AG20443 (cell line): Measurements from ENCODE around the gene NCOR2.

Experiments used
- DNase-seq: peaks from one replicate; pipeline ENCODE4 v3.0.0; 2012; ENCODE audit warnings: low spot score, mixed read lengths

NCOR2 gene

DNA sequence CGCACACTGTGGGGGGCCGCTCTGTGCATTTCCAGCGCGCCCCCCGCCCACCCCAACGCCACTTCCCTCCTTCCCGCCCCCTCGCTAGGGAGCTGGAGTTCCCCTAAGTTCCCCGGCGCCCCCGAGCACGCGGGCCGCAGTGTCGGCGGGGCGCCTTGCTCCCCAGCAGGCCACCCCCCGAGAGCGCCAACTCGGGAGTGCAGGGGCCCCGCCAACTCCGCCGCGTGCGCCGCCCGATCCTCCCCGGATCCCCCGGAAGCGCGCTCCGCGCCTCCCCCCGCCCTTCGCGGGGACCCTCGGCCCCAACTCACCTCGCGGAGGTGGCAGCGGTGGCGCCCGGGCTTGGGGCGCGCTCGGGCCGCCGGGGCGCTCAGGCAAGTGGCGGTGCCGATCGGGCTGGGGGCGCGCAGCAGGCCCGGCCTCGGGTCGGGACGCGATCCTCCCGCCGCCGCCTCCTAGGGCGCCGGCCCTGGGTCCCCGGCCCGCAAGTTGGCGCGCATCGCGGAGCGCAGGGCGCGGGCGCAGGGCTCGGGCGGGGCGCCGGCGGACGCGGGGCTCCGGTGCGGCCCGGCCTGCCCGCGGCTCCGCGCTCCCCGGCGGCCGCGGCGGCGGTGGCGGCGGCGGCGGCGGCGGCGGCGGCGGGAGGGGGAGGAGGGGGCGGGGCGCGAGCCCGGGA lies at the start of gene NCOR2:
TSS of gene NCOR2 (minus strand) at position 616 of the 676 bp plus-strand sequence. CDS start 72,361 bp downstream, outside the sequence.
- DNase-seq, result peak; percentile 47

DNA sequence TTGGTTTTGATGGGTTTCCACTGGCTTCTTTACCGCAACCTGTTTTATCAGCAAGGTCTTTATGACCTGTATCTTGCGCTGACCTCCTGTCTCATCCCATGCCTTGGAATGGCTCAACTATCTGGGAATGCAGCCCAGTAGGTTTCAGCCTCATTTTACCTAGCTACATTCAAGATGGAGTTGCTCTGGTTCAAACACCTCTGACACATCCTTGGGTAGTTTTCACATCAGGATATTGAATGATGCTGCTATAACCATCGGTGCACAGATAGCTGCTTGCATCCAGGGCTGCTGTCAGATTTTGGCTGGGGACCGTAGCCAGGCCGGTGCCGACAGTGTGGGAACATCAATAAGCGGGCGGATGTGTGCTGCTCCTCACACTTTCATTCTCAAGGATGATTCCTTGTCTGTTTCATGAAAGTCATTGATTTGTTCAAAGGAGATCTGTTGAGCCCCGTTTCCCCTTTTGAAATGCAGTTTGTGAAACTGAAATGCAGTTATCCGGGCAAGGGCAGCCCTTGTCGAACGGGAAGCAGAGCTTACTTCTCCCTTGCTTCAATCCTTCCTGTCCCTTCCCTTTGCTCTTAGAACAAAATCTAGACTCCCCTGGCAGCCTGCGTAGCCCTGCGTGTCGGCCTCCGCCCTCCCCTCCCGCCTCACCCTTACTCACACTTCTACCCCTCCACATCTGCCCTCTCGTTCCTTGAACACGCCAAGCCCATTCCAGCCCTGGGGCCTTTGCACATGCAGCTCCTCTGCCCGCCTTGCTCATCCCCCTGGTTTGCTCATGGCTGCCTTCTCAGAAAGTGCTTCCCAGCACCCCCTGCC lies 49.2 kb upstream of the NCOR2 start:
- DNase-seq, result no peak

DNA sequence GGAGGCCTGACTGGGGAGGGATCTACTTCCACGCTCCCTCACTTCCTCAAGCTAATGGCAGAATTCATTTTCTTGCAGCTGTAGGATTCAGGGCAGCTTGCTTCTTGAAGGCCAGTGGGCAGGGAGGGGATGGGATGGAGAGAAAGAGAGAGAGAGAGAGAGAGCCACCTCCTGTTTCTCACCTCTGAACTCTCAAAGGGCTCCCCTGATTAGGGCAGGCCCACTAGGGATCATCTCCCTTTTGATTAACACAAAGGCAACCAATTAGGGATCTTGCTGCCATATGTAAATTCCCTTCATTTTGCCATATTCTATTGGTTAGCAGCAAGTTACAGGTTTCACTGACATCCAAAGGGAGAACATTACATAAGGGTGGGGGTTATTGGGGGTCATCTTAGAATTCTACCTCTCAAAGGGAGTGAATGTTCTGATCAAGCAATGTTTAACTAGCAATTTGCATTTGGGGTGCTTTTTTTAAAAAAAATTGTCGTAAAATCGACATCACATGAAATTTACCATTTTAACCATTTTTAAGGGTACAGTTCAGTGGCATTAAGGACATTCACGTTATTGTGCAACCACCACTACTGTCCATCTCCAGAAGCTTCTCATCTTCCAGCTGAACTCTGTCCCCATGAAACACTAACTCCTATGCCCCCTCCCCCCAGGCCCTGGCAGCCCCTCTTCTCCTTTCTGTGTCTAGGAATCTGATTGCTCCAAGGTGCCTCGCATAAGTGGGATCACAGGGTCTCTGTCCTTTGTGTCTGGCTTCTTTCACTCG lies 47.3 kb upstream of the NCOR2 start:
- no peak for DNase-seq

DNA sequence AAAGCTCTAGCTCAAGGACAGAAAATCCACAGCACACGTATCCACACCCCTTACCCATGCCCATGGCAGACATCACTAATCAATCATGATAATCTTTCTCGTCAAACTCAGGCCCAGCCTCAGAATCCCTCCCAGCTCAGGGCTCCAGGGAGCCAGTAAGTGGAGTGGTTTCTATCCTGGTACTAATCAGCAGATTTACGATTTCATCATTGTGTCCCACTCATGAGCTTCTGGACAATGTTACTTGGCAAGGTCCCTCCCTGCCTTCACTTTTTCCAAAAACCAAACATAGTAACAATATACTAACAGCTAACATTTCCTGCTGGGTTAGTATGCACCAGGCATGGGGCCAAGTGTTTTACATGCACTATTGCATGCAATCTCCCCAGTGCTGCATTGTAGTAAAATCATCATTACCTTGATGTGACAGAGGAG lies 45.8 kb upstream of the NCOR2 start:
- no peak for DNase-seq

DNA sequence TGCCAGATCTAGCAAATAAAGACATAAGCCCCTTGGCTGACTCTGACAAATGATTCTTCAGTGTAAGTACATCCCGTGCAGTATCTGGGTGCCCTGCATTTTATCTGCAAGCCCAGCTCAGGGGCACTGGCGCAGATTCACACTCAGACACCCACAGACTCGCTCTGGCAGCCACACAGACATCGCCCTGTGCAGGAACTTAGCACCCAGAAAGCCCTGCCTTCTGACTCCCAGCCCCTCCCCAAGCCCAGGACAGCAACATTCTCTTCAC lies 44.9 kb upstream of the NCOR2 start:
- no peak for DNase-seq

DNA sequence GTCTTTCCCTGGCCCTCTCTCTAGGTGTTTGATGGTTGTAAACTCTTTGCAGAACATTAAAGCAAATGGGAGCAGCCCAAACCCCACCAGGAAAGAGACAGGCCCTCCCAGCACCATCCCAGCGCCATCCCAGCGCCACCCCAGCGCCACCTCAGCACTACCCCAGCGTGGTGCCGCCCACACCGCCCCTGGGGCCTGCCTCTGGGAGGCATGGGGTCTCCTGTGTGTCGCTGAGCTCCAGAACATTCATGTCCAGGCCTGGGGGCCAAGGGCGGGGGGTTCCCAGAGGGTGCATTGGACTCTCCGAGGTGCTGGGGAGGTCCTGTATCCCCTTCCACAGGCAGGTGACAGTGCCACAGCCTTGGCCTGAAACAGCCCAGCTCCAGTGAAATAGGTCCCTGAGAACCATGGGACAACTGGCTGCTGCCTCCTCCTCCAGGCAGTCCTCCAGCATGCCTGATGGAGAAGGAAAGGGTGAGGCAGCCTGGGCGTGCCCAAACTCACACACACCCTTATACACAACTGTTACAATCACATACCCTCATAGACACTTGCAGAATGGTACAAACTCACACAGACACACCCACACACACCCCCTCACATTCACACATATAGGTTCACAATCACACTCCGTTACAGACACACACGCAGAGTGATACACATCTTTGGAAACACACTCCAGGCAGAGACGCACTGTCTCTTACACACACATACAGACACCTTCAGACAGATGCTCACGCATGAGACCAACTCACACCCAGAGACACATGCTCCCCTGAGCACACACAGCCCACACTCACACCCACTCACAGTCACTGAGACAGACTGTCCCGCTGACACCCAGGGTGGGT lies 44.4 kb upstream of the NCOR2 start:
- no peak for DNase-seq

DNA sequence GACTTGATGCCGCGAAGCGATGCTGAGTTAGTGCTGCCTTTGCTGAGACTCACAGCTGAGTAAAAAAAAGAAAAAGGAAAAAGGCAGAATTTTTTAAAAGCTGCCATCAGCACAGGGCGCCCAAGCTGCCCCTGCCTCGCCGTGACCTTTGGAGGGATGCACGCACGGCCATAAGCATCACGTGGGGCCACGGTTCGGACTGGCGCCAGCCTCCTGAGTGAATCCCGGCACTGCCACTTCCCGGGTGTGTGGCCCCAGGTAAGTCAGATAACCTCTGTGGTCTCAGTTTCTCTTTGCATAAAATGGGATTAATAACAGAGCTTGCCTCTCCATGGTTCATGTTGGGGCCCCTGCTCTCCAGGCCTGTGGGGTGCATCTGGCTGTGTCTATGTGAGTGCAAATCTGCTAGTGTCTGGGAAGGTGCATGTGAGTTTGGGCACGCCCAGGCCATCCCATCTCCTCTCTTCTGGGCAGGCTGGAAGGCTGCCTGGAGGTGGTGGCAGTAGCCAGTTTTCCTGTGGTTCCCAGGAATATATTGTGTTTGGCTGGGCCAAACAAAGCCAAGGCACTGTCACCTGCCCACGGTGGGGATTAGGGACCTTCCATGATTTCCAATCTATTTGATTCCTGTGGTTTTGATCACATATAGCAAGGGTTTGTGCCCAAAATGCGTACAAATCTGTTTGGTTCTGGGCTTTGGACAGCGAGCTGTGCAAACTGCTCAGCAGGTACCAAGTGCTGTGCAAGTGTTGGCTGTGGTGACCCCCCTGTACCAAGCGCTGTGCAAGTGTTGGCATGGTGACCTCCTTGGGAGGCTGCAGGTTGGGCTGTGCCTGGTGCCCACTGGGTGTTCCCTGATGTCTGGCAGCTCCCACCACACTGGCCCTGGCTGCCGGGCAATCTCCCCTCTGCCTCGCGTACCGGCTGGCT lies 43.5 kb upstream of the NCOR2 start:
- DNase-seq, result no peak

DNA sequence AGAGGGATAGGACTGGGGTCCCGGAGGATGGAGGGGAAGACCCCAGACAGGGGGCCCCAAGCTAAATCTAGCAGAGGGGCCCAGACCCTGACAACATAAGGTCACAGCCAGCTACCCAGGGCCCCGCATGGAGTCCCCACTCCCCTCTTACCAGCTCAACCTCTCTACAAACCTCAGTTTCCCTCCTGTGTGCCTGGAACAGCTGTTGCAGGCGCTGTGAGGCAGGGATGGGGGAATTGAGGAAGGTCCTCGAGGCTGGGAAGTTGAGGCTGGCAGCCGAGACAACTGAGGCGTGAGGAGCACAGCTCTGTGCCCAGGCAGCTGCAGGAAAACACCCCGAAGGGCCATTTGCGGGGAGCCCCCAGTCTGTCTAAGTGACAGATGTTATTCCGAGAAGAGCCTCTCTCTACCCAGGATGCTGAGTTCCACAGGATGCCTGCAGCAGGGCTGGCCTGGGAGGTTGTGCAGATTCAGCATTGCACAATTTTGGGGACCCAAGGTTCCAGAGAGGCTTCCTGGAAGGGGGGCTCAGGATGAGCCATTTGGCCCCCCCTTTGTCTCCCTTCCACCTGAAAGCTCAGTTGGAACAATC lies 42.7 kb upstream of the NCOR2 start:
- DNase-seq, result no peak

DNA sequence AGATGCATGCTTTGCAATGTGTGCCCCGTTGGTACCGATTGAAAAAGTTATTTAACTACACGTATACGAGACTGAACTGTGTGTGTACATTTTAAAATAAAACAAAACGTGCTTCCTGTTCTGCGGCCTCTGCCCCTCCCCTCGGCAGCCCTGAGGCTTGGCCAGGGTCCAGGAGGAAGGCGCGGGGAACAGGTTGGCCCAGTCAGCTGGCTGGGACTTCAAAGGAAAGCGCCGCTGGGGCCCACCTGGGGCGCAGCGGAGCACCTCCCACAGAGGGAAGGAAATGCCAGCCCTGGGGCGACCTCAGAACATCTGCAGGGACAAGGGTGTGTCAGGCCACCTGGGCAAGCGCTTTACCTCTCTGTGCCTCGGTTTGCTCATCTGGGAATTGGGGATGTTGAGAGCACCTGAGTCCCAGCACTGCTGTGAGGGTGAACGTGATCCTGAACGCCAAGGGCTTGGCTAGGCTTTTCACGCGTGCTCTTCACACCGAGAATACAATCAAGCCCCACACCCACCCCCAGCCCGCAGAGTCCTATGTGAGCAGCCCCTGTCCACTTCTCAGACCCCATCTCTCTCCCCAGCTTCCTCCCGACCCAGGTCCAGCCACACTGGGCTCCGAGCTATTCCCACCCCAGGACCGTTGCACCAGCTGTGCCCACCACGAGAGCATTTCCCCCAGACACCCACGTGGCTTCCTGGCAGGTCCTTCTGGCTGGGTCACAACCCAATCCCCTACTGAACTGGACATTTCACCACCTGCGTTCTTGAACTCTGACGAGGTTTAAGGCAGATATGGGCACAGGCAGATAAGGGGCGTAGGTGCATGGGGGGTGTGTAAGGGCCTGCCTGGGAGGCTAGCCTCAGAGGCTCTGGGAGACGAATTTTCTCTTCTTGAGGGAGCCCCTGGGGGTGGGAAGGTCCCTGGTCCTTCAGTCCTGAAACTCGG lies 41.9 kb upstream of the NCOR2 start:
- no peak for DNase-seq

DNA sequence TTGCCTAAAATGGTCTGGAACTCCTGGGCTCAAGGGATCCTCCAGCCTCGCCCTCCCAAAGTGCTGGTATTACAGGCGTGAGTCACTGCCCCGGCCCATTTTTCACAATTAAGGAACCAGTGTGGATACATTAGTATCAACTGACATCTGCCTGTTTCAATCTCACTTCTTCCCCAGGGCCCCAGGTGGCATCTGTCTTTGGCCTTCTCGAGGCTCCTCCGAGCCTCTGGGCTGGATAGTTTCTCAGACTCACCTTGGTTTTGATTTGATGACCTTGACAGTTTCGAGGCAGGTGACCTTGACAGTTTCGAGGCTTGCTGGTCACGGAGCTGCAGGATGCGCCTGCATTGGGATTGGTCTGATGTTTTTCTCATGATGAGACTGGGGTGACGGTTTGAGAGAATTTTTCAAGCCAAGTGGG lies 41.0 kb upstream of the NCOR2 start:
- no peak for DNase-seq

DNA sequence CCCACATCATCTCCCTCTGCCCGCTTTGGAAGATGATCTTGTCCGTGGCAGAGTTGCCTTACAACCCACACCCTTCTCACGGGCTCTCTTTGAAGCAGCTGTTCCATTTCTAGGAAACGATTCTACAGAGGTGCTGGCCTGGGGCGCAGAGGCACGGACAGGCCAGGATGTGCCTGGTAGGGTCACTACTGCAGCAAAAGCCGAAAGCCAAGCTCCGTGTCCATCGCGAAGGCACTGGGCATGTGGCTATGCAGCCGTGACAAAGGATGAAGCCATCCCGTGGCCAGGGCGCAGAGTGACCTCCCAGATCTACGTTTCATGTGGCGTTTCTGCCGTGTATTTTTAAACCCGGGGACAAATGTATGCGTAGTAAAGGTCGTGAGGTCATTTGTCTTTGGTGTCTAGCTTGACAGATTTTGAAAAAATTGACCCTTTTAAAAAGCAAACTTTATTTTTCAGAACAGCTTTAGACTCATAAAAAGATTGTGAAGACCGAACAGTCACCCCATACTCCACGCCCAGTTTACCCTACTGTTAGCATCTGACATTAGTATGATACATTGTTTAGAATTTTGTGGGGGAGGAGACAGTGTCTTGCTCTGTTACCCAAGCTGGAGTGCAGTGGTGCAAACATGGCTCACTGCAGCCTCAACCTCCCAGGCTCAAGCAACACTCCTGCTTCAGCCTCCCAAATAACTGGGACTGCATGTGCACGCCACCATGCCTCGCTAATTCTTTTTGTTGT lies 40.4 kb upstream of the NCOR2 start:
- no peak for DNase-seq

DNA sequence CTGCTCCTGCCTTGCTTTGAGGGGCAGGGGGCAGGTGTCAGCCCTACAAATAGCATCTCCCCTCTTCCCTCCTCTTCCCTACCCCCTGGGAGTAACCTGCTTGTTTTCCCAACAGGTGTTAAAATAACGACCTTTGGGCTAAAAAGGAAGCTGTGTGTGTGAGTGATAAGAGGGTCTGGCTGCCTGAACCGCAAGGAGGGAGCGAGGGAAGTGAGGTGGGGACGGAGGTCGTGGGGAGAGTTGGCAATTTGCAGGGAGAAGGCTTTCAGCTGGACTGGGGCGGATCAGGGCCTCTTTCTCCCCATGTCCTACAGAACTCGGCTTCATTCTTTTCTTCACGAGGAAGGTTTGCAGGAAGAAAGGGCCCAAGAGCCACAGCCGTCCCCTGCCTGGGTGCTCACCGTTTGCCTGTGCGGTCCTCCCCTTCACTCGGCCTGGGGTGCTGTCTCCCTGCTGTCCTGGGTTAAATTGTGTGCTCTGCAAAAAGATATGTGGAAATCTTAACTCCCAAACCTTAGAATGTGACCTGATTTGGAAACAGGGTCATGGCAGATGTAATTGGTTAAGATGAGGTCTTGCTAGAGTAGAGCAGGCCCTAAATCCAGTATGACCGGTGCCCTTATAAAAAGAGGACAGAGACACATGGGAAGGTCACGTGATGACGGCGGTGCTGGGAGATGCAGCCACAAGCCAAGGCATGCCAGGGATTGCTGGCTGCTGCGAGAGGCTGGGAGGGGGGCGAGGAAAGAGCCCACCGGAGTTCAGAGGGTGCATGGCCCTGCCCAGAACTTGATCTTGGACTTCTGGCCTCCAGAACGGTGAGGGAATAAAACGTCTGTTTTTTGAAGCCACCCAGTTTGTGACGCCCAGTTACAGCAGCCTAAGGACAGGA lies 38.7 kb upstream of the NCOR2 start:
- DNase-seq, result no peak

DNA sequence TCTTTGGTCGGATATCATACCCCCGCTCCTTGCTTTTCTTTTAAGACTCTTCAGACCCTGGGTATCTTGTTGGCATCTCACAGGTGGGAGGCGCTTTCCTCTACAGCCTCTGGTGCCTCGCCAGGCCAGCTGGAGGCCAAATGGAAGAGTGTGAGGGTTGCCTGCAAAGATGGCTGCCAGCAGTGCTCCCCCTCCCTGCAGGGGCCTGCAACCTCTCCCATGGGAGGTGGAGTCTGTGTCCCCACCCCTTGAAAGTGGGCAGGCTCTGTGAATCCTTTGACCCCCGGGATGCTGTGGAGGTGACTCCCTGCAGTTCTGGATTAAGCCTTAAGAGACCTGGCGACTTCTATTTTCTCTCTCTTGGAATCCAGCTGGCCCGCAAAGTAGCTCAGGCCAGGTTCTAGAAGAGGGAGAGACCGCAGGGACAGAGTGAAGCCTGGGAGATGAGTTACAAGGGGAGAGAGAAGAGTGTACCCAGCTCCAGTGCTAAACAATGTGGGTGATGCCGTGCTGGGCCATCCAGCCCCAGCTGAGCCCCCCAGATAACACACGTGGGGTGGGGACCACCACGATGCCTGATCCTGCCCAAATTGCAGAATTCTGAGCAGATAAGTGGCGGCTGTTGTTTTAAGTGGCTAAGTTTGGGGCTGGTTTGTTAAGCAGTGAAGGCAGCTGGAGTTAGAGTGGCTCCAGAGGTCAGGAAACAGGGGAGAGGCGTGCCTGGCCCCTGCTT lies 37.9 kb upstream of the NCOR2 start:
- no peak for DNase-seq

DNA sequence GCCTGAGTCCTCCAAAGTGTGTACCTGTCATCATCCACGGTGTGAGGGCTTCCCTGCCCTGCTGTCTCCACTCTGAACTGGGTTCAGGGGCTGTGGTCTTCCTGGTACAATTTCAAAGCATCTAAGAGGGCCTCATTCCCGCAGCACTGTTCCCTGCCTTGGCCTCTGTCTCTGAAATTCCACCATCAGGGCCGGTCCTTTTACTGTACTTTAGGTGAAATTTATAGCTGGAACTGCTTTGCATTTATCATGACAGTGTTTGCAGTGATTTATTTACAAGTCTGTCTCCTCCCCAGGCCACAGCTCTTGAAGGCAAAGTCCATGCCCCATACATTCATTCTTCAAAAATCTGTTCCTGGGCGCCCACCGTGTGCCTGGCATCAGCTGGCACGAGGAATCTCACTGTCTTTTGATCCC lies 36.9 kb upstream of the NCOR2 start:
- no peak for DNase-seq

DNA sequence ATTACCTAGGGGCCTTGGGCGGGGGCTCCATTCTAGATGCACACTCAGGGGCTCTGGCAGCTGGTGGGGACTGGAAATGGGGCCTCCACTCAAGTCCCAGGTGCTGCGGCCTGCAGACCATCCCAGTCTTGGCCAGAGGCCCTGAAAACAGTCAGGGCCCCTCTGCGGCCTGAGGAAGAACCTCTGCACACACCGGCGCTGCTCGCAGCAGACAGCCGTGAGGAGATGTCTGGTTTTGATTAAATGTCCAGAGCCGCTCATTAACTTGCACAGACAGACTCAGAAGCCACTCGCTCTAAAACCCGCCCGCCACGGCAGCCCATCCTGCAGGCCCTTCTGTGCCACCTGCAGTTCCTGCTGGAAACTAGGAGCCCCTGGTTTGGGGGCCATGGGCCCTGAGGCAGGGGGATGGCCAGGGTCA lies 36.4 kb upstream of the NCOR2 start:
- DNase-seq, result no peak

DNA sequence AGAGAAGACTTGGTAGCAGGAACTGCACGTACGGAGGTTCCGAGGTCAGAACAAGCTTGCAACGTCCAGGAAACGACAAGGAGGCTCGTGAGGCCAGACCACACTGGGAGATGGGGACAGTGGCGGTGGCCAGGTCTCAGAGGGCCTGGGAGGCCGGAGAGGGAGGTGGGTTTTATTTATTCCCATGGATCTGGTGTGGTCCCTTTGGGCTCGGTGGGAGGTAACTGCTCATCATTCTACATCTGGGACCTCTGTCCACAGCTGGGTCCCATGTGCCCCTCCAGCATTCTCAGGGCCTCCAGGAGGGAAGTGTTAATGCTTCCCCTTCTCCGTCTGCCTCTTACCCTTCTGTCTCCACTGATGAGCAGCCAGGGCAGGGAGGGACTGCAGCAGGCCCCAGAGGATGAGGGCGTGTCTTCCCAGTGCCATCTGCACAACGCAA lies 35.7 kb upstream of the NCOR2 start:
- DNase-seq, result no peak

DNA sequence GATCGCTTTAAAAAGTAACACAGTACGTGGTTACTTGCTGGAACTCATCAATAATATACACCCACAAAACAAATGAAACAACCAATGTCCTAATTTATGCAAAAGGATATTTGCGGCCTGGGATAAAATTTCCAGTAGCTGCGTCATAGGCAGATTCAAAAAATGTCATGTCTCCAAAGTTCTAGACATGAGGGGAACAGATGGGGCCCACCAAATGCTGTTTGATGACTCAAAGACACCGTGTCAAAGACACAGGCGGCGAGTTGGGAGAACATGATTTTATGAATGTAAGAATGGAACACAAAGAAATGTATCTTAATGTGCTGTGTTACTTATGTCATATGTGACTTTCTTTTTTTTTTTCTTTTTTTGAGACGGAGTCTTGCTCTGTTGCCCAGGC lies 34.3 kb upstream of the NCOR2 start:
- no peak for DNase-seq
